H1 (cell line): Measurements from ENCODE around the gene FGF11. TPM values are rescaled to one million over a fixed set of nuclear protein-coding genes. Genes with fewer than 3 reads are reported as not detected.
A peak's percentile ranks its signal among the peaks of the same experiment; 100 is the strongest.

ENCODE experiments used
- CTCF ChIA-PET: fragments of 300-600 bp; sonication (Branson Sonifier 250); formaldehyde crosslinking; loops from one replicate; lab custom pipeline; 2021; ENCODE audit not compliant: partially characterized antibody; lab: Charles Lee
- POLR2A ChIA-PET: fragments of 300-600 bp; sonication (Branson Sonifier 250); formaldehyde crosslinking; loops from one replicate; lab custom pipeline; 2021; ENCODE audit warnings: inconsistent platforms; ENCODE audit not compliant: partially characterized antibody; lab: Charles Lee
- DNase-seq, 2 experiments: peaks; one replicate each; pipeline versions ENCODE4 v3.0.0 to v3.0.0-alpha.2; 2010 to 2022; ENCODE audit warnings: low spot score in 2 of 2, low read depth in 1 of 2, mixed read lengths in 1 of 2
- FAIRE-seq: peaks from 2 replicates; lab custom pipeline; 2011; peaks lifted over from hg19 to GRCh38; lab: Jason Lieb, UNC
- H2AFZ ChIP-seq: 2 replicates; pipeline ENCODE4 v1.8.1; 2012; ENCODE audit warnings: low read length, inconsistent platforms
- H2AK5ac ChIP-seq: 2 replicates; pipeline ENCODE4 v1.6.1; 2013; ENCODE audit warnings: low read depth, low read length
- H2BK120ac ChIP-seq: replicated peaks from 2 replicates; pipeline ENCODE3; 2013; ENCODE audit warnings: low read depth, low read length, inconsistent platforms
- H2BK12ac ChIP-seq: 2 replicates; pipeline ENCODE4 v1.6.1; 2013; ENCODE audit warnings: low read depth, low read length
- H2BK15ac ChIP-seq: 2 replicates; pipeline ENCODE4 v1.6.1; 2013; ENCODE audit warnings: low read length
- H2BK20ac ChIP-seq: 2 replicates; pipeline ENCODE4 v1.6.1; 2013; ENCODE audit warnings: low read length
- H2BK5ac ChIP-seq: 2 replicates; pipeline ENCODE4 v1.6.1; 2013; ENCODE audit warnings: low read depth, low read length
- H3K14ac ChIP-seq: 2 replicates; pipeline ENCODE4 v1.6.1; 2013; ENCODE audit warnings: inconsistent platforms; ENCODE audit not compliant: insufficient read length
- H3K18ac ChIP-seq: 2 replicates; pipeline ENCODE4 v1.6.1; 2013; ENCODE audit warnings: low read length; ENCODE audit errors: extremely low read depth
- H3K23ac ChIP-seq: 2 replicates; pipeline ENCODE4 v1.6.1; 2013; ENCODE audit warnings: inconsistent platforms; ENCODE audit not compliant: insufficient read length
- H3K23me2 ChIP-seq: 2 replicates; pipeline ENCODE4 v1.6.1; 2013; ENCODE audit warnings: low read depth, low read length
- H3K27ac ChIP-seq: 2 replicates; pipeline ENCODE4 v1.6.1; 2011; ENCODE audit warnings: low read depth, low read length, inconsistent platforms
- H3K27me3 ChIP-seq, 4 experiments: replicated peaks in 1 of 4; 1 replicate in 1 of 4; 2 replicates in 3 of 4; pipeline versions ENCODE4 v1.6.1 to v1.8.1; 2011 to 2013; ENCODE audit warnings: low read length in 3 of 4, mild to moderate bottlenecking in 3 of 4, inconsistent platforms in 2 of 4, mixed read lengths in 2 of 4, moderate library complexity in 1 of 4; ENCODE audit not compliant: control insufficient read depth in 3 of 4, insufficient read depth in 3 of 4; ENCODE audit errors: extremely low read depth in 1 of 4
- H3K36me3 ChIP-seq, 4 experiments: 2 replicates each; pipeline versions ENCODE4 v1.6.1 to v1.8.1; 2011 to 2013; ENCODE audit warnings: mild to moderate bottlenecking in 4 of 4, low read length in 3 of 4, moderate library complexity in 2 of 4, control low read depth in 1 of 4, inconsistent platforms in 1 of 4; ENCODE audit not compliant: insufficient read depth in 4 of 4, control insufficient read depth in 2 of 4
- H3K4ac ChIP-seq: replicated peaks from 2 replicates; pipeline ENCODE3; 2013; ENCODE audit warnings: low read length, low read depth, mixed read lengths, inconsistent platforms; ENCODE audit not compliant: insufficient read length
- H3K4me1 ChIP-seq, 4 experiments: replicated peaks in 1 of 4; 1 replicate in 1 of 4; 2 replicates in 3 of 4; pipeline versions ENCODE4 v1.6.1 to v1.8.1; 2011 to 2013; ENCODE audit warnings: low read length in 3 of 4, inconsistent platforms in 2 of 4, mixed read lengths in 1 of 4; ENCODE audit not compliant: insufficient read depth in 4 of 4, control insufficient read depth in 3 of 4
- H3K4me2 ChIP-seq, 2 experiments: 2 replicates each; pipeline versions ENCODE4 v1.6.1 to v1.8.1; 2011 to 2013; ENCODE audit warnings: low read depth in 2 of 2, low read length in 2 of 2, control low read depth in 1 of 2, inconsistent platforms in 1 of 2, mild to moderate bottlenecking in 1 of 2; ENCODE audit not compliant: insufficient read depth in 1 of 2
- H3K4me3 ChIP-seq, 4 experiments: fragments of 200-600, 300-600 bp in 1 of 4; sonication (generic), shearing (Covaris generic), sonication (Bioruptor Twin) in 1 of 4; 2 replicates each; pipeline versions ENCODE4 v1.5.1 to v1.8.1; 2011 to 2016; ENCODE audit warnings: low read length in 4 of 4, low read depth in 3 of 4, control low read depth in 2 of 4, inconsistent platforms in 2 of 4, mild to moderate bottlenecking in 2 of 4, mixed read lengths in 1 of 4, moderate library complexity in 1 of 4; ENCODE audit not compliant: insufficient read depth in 2 of 4; ENCODE audit errors: extremely low read depth in 1 of 4
- H3K56ac ChIP-seq: replicated peaks from 2 replicates; pipeline ENCODE3; 2013; ENCODE audit warnings: low read depth, mild to moderate bottlenecking, mixed read lengths, low read length, inconsistent platforms; ENCODE audit not compliant: insufficient read length
- H3K79me1 ChIP-seq: 2 replicates; pipeline ENCODE4 v1.6.1; 2013; ENCODE audit warnings: low read depth, low read length, control low read depth
- H3K79me2 ChIP-seq, 2 experiments: 2 replicates each; pipeline versions ENCODE4 v1.6.1 to v1.8.1; 2012 to 2013; ENCODE audit warnings: low read length in 2 of 2, mild to moderate bottlenecking in 2 of 2, inconsistent platforms in 1 of 2; ENCODE audit not compliant: insufficient read depth in 2 of 2, control insufficient read depth in 1 of 2
- H3K9ac ChIP-seq, 4 experiments: replicated peaks in 1 of 4; 1 replicate in 1 of 4; 2 replicates in 3 of 4; pipeline versions ENCODE4 v1.6.1 to v1.8.1; 2011 to 2013; ENCODE audit warnings: low read depth in 3 of 4, low read length in 3 of 4, control low read depth in 2 of 4, mild to moderate bottlenecking in 2 of 4, moderate library complexity in 2 of 4, inconsistent platforms in 1 of 4; ENCODE audit errors: extremely low read depth in 1 of 4
- H3K9me3 ChIP-seq, 2 experiments: 2 replicates each; pipeline versions ENCODE4 v1.6.1 to v1.8.1; 2012 to 2013; ENCODE audit warnings: mild to moderate bottlenecking in 2 of 2, moderate library complexity in 2 of 2, control low read depth in 1 of 2, inconsistent platforms in 1 of 2, low read depth in 1 of 2, low read length in 1 of 2, mixed read lengths in 1 of 2; ENCODE audit not compliant: insufficient read depth in 2 of 2
- H4K20me1 ChIP-seq, 2 experiments: replicated peaks in 1 of 2; 2 replicates each; pipeline versions ENCODE3 to v1.8.1; 2011 to 2013; ENCODE audit warnings: inconsistent platforms in 2 of 2, low read length in 2 of 2, mild to moderate bottlenecking in 1 of 2; ENCODE audit not compliant: insufficient read depth in 2 of 2, control insufficient read depth in 1 of 2
- H4K5ac ChIP-seq: 2 replicates; pipeline ENCODE4 v1.6.1; 2013; ENCODE audit warnings: low read length, low read depth, mixed read lengths, inconsistent platforms; ENCODE audit not compliant: insufficient read length
- H4K8ac ChIP-seq: 2 replicates; pipeline ENCODE4 v1.8.0; 2013; ENCODE audit warnings: mild to moderate bottlenecking, moderate library complexity, low read length, inconsistent platforms; ENCODE audit not compliant: insufficient read depth; ENCODE audit errors: extremely low read depth
- H4K91ac ChIP-seq: replicated peaks from 2 replicates; pipeline ENCODE3; 2013; ENCODE audit warnings: low read length, mixed read lengths, inconsistent platforms; ENCODE audit not compliant: insufficient read length
- MAFK ChIP-seq: IDR thresholded peaks from 2 replicates; pipeline ENCODE4 v1.6.1; 2012; ENCODE audit warnings: low read depth, mild to moderate bottlenecking, improper control_type of control experiment, low read length
- RBBP5 ChIP-seq: IDR thresholded peaks from 2 replicates; pipeline ENCODE4 v1.7.1; 2012; ENCODE audit warnings: low read depth, mild to moderate bottlenecking, inconsistent platforms, low read length, moderate library complexity, borderline replicate concordance
- WGBS, 2 experiments: shearing (Covaris generic) in 1 of 2; methylation state at CpG; one replicate each; pipeline versions ENCODE4 v1.1.6 to v1.1.7; 2013 to 2015; ENCODE audit warnings: low lambda C conversion rate in 2 of 2, mixed read lengths in 2 of 2, inconsistent platforms in 1 of 2, low coverage in 1 of 2, missing lambda C conversion rate in 1 of 2; ENCODE audit not compliant: insufficient replicate concordance in 2 of 2, insufficient coverage in 1 of 2, insufficient read length in 1 of 2; ENCODE audit errors: extremely low coverage in 1 of 2, missing lambda C conversion rate in 1 of 2; 5-methylcytosine and 5-hydroxymethylcytosine counted together
- polyA plus RNA-seq, 7 experiments: library from polyadenylated mRNA; depleted of rRNA in 3 of 7; stranded (reverse) in 5 of 7; unstranded in 2 of 7; fragments of >200 nt in 5 of 7; fragments of 200-250 nt in 2 of 7; gene quantifications; 1 replicate in 5 of 7; 2 replicates in 1 of 7; 4 replicates in 1 of 7; pipeline versions ENCODE4 v1.2.1 to v1.2.3, GENCODE V29; 2011 to 2013; ENCODE audit warnings: missing spikeins in 2 of 7, mixed read lengths in 2 of 7
- total RNA-seq: library from RNA; stranded (reverse); fragmentation: NEBNext Ultra II Directional; extraction: Animal tissue kit (Norgen Biotek cat#: 25700); gene quantifications from 2 replicates; pipeline ENCODE4 v1.2.1, GENCODE V29; 2021

FGF11 gene
- total and polyA plus RNA-seq, 2 of the 8 experiments (the other 6 are each of a cell fraction or from before 2014, with no cell fraction given), result 11.8 to 26.1 TPM

DNA sequence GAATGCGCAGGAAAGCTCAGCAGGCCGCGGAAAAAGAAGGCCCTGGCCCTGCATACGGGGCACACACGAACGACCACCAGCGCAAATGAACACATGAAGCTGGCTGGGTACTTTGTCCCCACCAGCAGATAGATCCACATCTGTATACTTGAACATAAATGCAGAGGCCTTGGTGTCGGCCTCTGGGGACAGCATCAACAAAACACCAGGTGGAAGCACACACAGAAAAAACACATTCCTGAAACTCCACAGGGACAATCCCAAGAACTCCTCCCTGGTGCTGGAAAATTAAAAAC lies 40.7 kb downstream of the FGF11 start:
- Histone ChIP-seq H2BK5ac (peak overlapping the region; percentile 55; the same call in 1 of the 2 replicates), H3K23me2 (peaks cover 22% of the 10 kb centered on the region), H4K91ac (peak overlapping the region; percentile 45)
- FAIRE-seq, result no peak
- TF ChIP-seq MAFK, result no peak
- TF ChIP-seq RBBP5, result no peak
- TF ChIP-seq, all 59 proteins: peak for 0
- Histone ChIP-seq H3K9ac (peak overlapping the region in 3 of 4 experiments; percentile 67 to 85 (median 72); a peak in 6 of 7 replicates), H3K36me3 (no peaks in the 10 kb centered on the region), H3K18ac (peak overlapping the region; percentile 72), H4K5ac (peak overlapping the region; percentile 32), H3K4me2 (peak overlapping the region; percentile 97 to 99), H2BK120ac (peak overlapping the region; percentile 75), H3K9me3 (no peaks in the 10 kb centered on the region), H3K27me3 (no peaks in the 10 kb centered on the region; a peak in 1 of 7 replicates), H3K4me1 (peaks cover 2 to 28% (median 21%) of the 10 kb centered on the region in 4 experiments), H2BK15ac (peak overlapping the region; percentile 19; the same call in 1 of the 2 replicates), H3K27ac (peak overlapping the region; percentile 39), H4K20me1 (peaks cover 0 to 5% of the 10 kb centered on the region in 2 experiments), H2BK20ac (no peak overlapping the region), H3K56ac (peak overlapping the region; percentile 90), H2BK12ac (peak overlapping the region; percentile 77; the same call in 1 of the 2 replicates), H2AFZ (0 out of 2 replicates have a peak overlapping the region, but pooled peaks have one; percentile 18), H3K4ac (no peak overlapping the region), H3K23ac (no peak overlapping the region), H2AK5ac (peak overlapping the region; percentile 30; the same call in 1 of the 2 replicates), H4K8ac (peak overlapping the region; percentile 96; the same call in 1 of the 2 replicates), H3K14ac (no peak overlapping the region), H3K79me2 (peaks cover 1 to 35% of the 10 kb centered on the region in 2 experiments; a peak in 3 of 4 replicates), H3K4me3 (peak overlapping the region; percentile 49 to 94 (median 76)), H3K79me1 (peaks cover 12% of the 10 kb centered on the region)
- 35% methylated on average over 8 of the region's 8 CpGs; no CpG with 5 or more reads in 1 of the 2 experiments for WGBS, 2 experiments
- ChIA-PET POLR2A (interaction anchor here (0.5 to 14.3 kb wide), 11 partner anchors 12 to 268 kb away, joined by 3 to 339 read pairs (median 6); partner anchors contain the start of genes CHRNB1, FGF11, TMEM102 and TMEM256), CTCF (interaction anchor here (0.8 to 2.4 kb wide), 8 partner anchors 19 to 123 kb away, joined by 3 to 10 read pairs (median 4); partner anchors contain the start of gene CHRNB1)
- DNase-seq, result no peak
